Hindlimb muscle (tissue), 1 donor: ENCODE measurements around the gene SYTL5. TPM values are rescaled to one million over a fixed set of nuclear protein-coding genes. Genes with fewer than 3 reads are reported as not detected.

Source experiments
- DNase-seq: peaks from one replicate; pipeline ENCODE4 v3.0.0-alpha.2; 2013
- polyA plus RNA-seq: library from polyadenylated mRNA; unstranded; fragments of 120-200 nt; gene quantifications from one replicate; pipeline ENCODE4 v1.2.1, GENCODE V29; 2013; ENCODE audit not compliant: insufficient read length

The SYTL5 gene
- polyA plus RNA-seq, 1 donor: 0.05 TPM

- no peak for DNase-seq
Measured at GRCh38 chrX:38028300-38028699, 21.9 kb downstream of the SYTL5 start.

- DNase-seq: no peak
Measured at GRCh38 chrX:38036466-38036865, 30.1 kb downstream of the SYTL5 start.

GRCh38 chrX:38038501-38038900 is 32.1 kb downstream of the SYTL5 start:
- DNase-seq: no peak

- DNase-seq: no peak
Measured at GRCh38 chrX:38041237-38041636, 34.9 kb downstream of the SYTL5 start.

- no peak for DNase-seq
Measured at GRCh38 chrX:38044701-38045100, 38.3 kb downstream of the SYTL5 start.

GRCh38 chrX:38045538-38046096 is 39.3 kb downstream of the SYTL5 start:
- no peak for DNase-seq

GRCh38 chrX:38048886-38049285 is 42.5 kb downstream of the SYTL5 start:
- no peak for DNase-seq

- DNase-seq: no peak
Measured at GRCh38 chrX:38050806-38051205, 44.5 kb downstream of the SYTL5 start.

- DNase-seq: no peak
Measured at GRCh38 chrX:38052096-38052495, 45.7 kb downstream of the SYTL5 start.

GRCh38 chrX:38055170-38055847 is 49.0 kb downstream of the SYTL5 start:
- DNase-seq: peak; percentile 1

GRCh38 chrX:38060331-38060878 is 54.1 kb downstream of the SYTL5 start:
- DNase-seq: no peak

GRCh38 chrX:38061335-38061734 is 55.0 kb downstream of the SYTL5 start:
- DNase-seq: no peak

- DNase-seq: no peak
Measured at GRCh38 chrX:38066934-38067333, 60.6 kb downstream of the SYTL5 start.

- DNase-seq: no peak
Measured at GRCh38 chrX:38069273-38069672, 62.9 kb downstream of the SYTL5 start.

GRCh38 chrX:38069991-38070390 is 63.6 kb downstream of the SYTL5 start:
- no peak for DNase-seq

GRCh38 chrX:38079463-38079862 is 73.1 kb downstream of the SYTL5 start:
- no peak for DNase-seq

GRCh38 chrX:38080808-38081207 is 74.5 kb downstream of the SYTL5 start:
- no peak for DNase-seq

GRCh38 chrX:38081909-38082308 is 75.6 kb downstream of the SYTL5 start:
- DNase-seq: no peak

- no peak for DNase-seq
Measured at GRCh38 chrX:38082309-38082708, 76.0 kb downstream of the SYTL5 start.

GRCh38 chrX:38085813-38086212 is 79.5 kb downstream of the SYTL5 start:
- no peak for DNase-seq

- no peak for DNase-seq
Measured at GRCh38 chrX:38086451-38087215, 80.3 kb downstream of the SYTL5 start.

GRCh38 chrX:38087594-38087993 is 81.2 kb downstream of the SYTL5 start:
- DNase-seq: no peak

- no peak for DNase-seq
Measured at GRCh38 chrX:38089173-38089982, 83.0 kb downstream of the SYTL5 start.
